Lower leg skin (tissue), 3 donors: Measurements from ENCODE around the gene CTNNA2.

Source experiments
- CTCF ChIP-seq, 3 donors: fragments of 450-650 bp; IDR thresholded peaks; one replicate each; pipeline ENCODE4 v1.5.1; 2016; ENCODE audit warnings: antibody characterized with exemption in 3 of 3, mild to moderate bottlenecking in 3 of 3, moderate library complexity in 2 of 3
- POLR2A ChIP-seq, 2 donors: fragments of 450-650 bp; IDR thresholded peaks; one replicate each; pipeline ENCODE4 v1.6.1; 2016 to 2017; ENCODE audit warnings: antibody characterized with exemption in 2 of 2, mild to moderate bottlenecking in 1 of 2, moderate library complexity in 1 of 2

- TF ChIP-seq POLR2A (IDR thresholded peaks at IDR 0.05) (no peak), CTCF (IDR thresholded peaks at IDR 0.05) (no peak)
Measured at GRCh38 chr2:80621656-80622055, 1108.8 kb downstream of the CTNNA2 start.
